Ishikawa (cell line): ENCODE data around the gene HLA-B.

Experiments
- CEBPB ChIP-seq: IDR thresholded peaks from 2 replicates; pipeline ENCODE4 v1.6.1; 2012
- CREB1 ChIP-seq: IDR thresholded peaks from 2 replicates; pipeline ENCODE4 v1.6.1; 2012; ENCODE audit warnings: low read depth
- EGR1 ChIP-seq: IDR thresholded peaks from 2 replicates; pipeline ENCODE4 v1.6.1; 2012
- EP300 ChIP-seq: IDR thresholded peaks from 2 replicates; pipeline ENCODE4 v1.6.1; 2012; ENCODE audit warnings: borderline replicate concordance
- FOXM1 ChIP-seq: IDR thresholded peaks from 2 replicates; pipeline ENCODE4 v1.6.1; 2012; ENCODE audit warnings: low read depth, borderline replicate concordance
- NFIC ChIP-seq: IDR thresholded peaks from 2 replicates; pipeline ENCODE4 v1.6.1; 2012
- RAD21 ChIP-seq: IDR thresholded peaks from 2 replicates; pipeline ENCODE4 v1.6.1; 2012; ENCODE audit warnings: low read depth
- TAF1 ChIP-seq: IDR thresholded peaks from 2 replicates; pipeline ENCODE4 v1.6.1; 2012; ENCODE audit warnings: low read depth, mild to moderate bottlenecking
- TCF12 ChIP-seq: IDR thresholded peaks from 2 replicates; pipeline ENCODE4 v1.6.1; 2012; ENCODE audit warnings: low read depth
- TEAD4 ChIP-seq: IDR thresholded peaks from 2 replicates; pipeline ENCODE4 v1.6.1; 2012
- USF1 ChIP-seq: IDR thresholded peaks from 2 replicates; pipeline ENCODE4 v1.6.1; 2012
- YY1 ChIP-seq: IDR thresholded peaks from 2 replicates; pipeline ENCODE4 v1.6.1; 2012; ENCODE audit warnings: low read depth
- ZBTB7A ChIP-seq: IDR thresholded peaks from 2 replicates; pipeline ENCODE4 v1.6.1; 2012; ENCODE audit warnings: low read depth
- TF ChIP-seq, protein P1 (sequence below): IDR thresholded peaks from 2 replicates; pipeline ENCODE4 v1.6.1; 2012
- TF ChIP-seq, protein P2 (sequence below): IDR thresholded peaks from 2 replicates; pipeline ENCODE4 v1.6.1; 2012; ENCODE audit warnings: low read depth, mild to moderate bottlenecking

The HLA-B gene

DNA sequence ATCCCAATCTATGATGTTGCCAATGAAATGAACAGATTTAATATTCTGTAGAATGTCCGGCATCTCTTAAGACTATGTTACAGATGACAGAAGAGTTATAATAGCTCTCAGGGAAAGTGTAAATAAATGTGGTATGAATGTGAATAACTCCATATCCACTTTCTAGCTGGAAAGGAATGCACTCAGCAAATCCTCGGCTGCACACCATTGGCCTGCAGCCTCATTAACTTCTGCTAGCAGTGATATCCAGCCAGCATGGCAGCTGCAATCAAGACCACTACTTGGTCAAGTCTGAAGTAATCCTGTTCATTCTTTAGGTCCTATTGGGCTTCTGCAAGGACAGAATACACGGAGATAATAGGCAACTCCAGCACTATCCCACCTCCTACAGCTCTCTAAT lies 29.1 kb upstream of the HLA-B start:
- TF ChIP-seq, protein P1, sequence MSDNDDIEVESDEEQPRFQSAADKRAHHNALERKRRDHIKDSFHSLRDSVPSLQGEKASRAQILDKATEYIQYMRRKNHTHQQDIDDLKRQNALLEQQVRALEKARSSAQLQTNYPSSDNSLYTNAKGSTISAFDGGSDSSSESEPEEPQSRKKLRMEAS: no peak
- TF ChIP-seq, protein P2, sequence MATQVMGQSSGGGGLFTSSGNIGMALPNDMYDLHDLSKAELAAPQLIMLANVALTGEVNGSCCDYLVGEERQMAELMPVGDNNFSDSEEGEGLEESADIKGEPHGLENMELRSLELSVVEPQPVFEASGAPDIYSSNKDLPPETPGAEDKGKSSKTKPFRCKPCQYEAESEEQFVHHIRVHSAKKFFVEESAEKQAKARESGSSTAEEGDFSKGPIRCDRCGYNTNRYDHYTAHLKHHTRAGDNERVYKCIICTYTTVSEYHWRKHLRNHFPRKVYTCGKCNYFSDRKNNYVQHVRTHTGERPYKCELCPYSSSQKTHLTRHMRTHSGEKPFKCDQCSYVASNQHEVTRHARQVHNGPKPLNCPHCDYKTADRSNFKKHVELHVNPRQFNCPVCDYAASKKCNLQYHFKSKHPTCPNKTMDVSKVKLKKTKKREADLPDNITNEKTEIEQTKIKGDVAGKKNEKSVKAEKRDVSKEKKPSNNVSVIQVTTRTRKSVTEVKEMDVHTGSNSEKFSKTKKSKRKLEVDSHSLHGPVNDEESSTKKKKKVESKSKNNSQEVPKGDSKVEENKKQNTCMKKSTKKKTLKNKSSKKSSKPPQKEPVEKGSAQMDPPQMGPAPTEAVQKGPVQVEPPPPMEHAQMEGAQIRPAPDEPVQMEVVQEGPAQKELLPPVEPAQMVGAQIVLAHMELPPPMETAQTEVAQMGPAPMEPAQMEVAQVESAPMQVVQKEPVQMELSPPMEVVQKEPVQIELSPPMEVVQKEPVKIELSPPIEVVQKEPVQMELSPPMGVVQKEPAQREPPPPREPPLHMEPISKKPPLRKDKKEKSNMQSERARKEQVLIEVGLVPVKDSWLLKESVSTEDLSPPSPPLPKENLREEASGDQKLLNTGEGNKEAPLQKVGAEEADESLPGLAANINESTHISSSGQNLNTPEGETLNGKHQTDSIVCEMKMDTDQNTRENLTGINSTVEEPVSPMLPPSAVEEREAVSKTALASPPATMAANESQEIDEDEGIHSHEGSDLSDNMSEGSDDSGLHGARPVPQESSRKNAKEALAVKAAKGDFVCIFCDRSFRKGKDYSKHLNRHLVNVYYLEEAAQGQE: no peak
- TF ChIP-seq CEBPB: no peak
- no peak for TF ChIP-seq NFIC
- TF ChIP-seq TCF12: no peak
- TF ChIP-seq EGR1: no peak
- TF ChIP-seq TAF1: no peak
- TF ChIP-seq EP300: no peak
- no peak for TF ChIP-seq FOXM1
- no peak for TF ChIP-seq YY1
- no peak for TF ChIP-seq RAD21
- no peak for TF ChIP-seq ZBTB7A

DNA sequence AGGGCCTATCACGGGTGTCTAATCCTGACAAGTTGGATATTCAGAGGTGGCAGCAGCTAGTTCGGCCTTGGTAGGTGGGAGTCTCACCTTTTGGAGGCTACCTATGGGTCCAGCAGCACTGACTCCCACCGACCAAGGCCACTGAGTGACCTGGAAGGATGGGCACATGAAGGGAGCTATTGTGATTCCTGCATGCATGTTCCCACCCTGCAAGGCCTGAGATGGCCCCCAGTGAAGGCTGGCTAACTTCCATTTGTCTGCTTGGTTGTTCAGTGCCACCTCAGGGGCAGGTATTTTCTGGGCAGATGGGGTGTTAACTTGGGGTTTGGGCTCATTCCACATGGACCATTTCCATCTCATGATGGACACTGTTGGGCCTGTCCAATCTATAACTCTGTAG lies 28.1 kb upstream of the HLA-B start:
- no peak for TF ChIP-seq USF1

DNA sequence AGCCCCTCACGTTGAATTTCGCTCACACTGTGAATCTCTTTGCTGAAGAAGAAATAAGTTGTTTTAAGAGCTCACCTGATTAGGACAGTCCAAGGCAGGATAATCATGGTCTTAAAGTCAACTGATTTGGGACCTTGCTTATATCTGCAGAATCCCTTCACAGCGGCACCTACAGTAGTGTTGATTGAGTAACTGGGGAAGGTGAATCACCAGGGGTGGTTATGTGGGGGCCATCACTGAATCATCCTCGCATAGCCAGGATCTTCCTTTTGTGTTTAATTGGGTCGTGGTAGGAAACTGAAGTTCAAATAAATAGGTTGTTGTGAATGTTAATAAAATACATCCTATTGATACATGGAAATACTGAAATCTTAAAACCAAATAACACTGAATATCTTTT lies 26.2 kb upstream of the HLA-B start:
- TF ChIP-seq TAF1 (no peak), ZBTB7A (no peak), TCF12 (no peak), FOXM1 (no peak), NFIC (no peak)

DNA sequence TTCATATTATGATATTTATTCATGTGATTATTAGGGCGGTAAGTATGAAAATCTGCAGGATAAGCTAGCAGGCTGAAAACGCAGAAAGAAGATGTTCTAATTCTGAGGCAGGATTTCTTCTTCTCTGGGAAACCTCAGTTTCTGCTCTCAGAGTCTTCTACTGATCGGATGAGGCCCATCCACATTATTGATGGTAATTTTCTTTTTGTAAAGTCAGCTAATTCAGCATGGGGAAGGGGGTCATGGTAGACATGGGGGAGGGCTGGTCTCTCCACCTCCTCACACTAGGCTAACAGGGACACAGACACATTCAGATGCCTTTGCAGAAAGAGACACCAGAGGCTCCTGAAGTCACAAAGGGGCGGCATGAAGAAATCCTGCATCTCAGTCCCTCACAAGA lies 24.7 kb upstream of the HLA-B start:
- TF ChIP-seq FOXM1: no peak
- TF ChIP-seq USF1: no peak
- TF ChIP-seq TAF1: no peak
- no peak for TF ChIP-seq EGR1
- no peak for TF ChIP-seq ZBTB7A
- no peak for TF ChIP-seq TEAD4
- no peak for TF ChIP-seq NFIC
- TF ChIP-seq, protein P1: no peak

GRCh38 chr6:31379850-31380249 lies 22.9 kb upstream of the HLA-B start:
- TF ChIP-seq TCF12 (no peak), FOXM1 (no peak), EP300 (no peak), ZBTB7A (no peak), TAF1 (no peak), CEBPB (no peak), EGR1 (no peak)

DNA sequence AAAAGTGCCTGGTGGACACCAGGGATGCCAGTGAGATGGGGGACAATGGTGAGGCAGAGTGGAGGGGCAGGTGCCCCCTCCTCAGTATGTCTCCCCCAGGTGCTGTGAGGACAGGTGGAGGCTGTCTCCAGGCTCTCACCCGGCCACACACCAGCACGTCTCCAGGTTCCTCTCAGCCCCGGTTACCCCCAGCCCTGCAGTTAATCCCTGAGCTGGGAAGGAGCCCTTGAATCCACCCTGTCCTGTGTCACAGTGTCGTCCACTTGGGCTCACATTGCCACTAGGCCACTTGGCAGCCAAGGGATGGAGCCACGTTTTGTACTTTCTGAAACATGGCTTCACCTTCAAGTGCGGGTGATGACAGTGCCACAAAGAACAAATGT lies 21.7 kb upstream of the HLA-B start:
- TF ChIP-seq NFIC: no peak
- TF ChIP-seq RAD21: no peak
- no peak for TF ChIP-seq TCF12
- TF ChIP-seq CREB1: no peak
- TF ChIP-seq, protein P1: no peak
- no peak for TF ChIP-seq FOXM1
- TF ChIP-seq YY1: no peak
- TF ChIP-seq ZBTB7A: no peak

DNA sequence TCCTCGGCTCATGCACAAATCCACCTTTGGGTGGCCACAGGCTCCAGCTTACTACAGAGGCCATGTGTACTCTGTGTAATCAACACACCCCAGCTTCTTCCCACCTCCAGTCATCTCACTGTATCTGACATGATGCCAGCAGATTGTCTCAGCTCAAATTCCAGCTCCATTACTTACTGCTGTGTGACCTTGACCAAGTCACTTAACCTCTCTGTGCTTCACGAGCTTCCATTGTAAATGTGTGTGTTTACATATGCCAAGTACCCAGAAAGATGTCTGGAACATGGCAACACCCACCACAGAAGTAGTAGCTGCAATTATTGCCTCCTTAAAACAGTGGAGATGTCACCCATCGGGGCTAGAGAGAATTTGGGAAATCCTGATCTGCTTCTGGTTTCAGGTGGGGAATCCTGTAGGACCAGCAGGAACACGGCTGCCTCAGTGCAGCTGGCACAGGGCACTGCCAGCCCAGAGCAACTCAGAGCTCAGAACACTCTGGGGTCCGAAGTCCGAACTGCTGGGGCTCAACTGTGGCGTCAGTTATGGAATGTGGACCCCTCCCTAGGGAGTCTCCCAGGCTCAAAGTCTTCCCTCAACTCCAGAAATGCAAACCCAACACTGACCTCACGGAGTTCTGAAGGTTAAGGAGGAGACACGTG lies 21.2 kb upstream of the HLA-B start:
- TF ChIP-seq NFIC (no peak), EP300 (no peak), TCF12 (no peak), USF1 (no peak), TAF1 (no peak), ZBTB7A (no peak), CREB1 (no peak), RAD21 (no peak), FOXM1 (no peak), EGR1 (no peak), YY1 (no peak), TEAD4 (no peak)
- TF ChIP-seq, protein P1: no peak
- TF ChIP-seq, protein P2: no peak
